HG03060 (cell line): Measurements from ENCODE around the gene EFNA5.

Source experiments
- ATAC-seq: cut with Tn5 transposase; IDR thresholded peaks from one replicate; pipeline ENCODE4 v1.9.1; 2021; ENCODE audit warnings: low read depth, moderate number of reproducible peaks; ENCODE audit not compliant: unreplicated experiment

EFNA5 gene

GRCh38 chr5:107673368-107674136 is 2.8 kb upstream of the EFNA5 start:
- peak; percentile 80 for ATAC-seq

GRCh38 chr5:107673039-107673367 is 2.3 kb upstream of the EFNA5 start:
- no peak for ATAC-seq

- no peak for ATAC-seq
Observed at GRCh38 chr5:107672211-107673038, 1.7 kb upstream of the EFNA5 start.

DNA sequence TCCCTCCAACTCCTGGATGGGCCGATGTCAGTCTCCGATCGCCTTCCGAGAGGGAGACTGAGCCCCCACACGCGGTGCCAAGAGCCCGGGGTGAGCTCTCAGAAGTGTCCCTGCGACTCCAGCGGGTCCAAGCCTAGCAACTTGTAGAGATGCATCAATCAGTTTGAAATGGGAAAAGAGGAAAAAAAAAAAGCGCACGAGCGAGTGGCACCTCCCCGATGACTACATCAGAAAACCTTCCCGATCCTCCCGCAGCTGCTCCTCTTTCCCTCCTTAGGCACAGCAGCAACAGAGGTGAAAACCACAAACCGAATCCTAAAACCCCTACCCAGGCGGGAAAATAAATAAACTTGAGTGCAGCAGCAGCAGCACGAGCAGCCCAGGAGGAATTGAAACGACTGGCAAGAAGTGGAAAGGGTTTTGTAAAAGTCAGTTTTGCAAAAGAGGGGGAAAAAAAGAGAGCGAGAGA is 1.0 kb upstream of the EFNA5 start:
- ATAC-seq, result no peak

GRCh38 chr5:107670087-107670931 is 428 bp downstream of the EFNA5 start:
- ATAC-seq, result no peak

DNA sequence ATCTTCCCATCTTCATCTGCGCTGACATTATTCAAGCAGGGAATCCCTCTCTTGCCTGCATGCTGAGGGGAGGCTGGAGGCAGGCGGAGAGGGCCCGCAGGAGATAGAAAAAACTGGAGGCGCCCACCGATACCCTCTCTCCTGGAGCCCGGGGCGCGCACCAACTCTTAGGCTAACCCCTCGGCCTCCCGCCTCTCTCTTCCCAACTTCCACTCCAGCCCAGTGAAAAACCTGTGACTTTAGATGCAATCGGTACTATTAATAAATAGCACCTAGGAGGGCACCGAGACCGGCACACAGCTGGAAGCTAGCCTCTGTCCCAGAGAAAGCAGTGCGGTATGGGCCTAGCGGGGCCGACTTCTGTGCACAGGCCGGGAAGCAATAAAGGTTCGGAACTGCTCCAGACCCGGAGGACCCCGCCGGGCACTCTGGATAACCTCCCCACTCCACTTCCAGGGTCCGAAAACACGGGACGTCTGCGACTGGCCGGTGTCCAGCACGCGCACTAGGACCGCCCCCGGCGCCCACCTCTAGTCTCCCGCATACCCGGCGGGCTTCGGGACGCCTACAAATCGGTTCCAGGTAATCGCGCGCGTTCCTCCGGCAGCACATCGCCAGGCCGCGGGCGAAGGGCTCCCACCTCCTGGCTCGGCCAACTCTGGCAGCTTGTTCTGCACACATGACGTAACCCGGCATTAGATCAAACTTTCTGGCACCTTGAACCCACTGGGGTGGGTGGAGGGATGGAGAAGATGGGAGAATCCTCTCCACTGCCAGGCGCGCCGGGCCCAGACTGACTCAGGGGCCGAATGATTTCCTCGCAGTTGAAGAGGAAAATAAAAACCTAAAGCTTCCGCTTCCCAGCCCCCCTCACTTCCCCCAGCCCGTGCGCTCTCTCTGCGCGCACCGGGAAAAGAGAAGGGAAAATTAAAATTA is 1.4 kb downstream of the EFNA5 start:
- no peak for ATAC-seq

GRCh38 chr5:107668154-107669095 is 2.3 kb downstream of the EFNA5 start:
- no peak for ATAC-seq

GRCh38 chr5:107666051-107666655 is 4.6 kb downstream of the EFNA5 start:
- no peak for ATAC-seq

DNA sequence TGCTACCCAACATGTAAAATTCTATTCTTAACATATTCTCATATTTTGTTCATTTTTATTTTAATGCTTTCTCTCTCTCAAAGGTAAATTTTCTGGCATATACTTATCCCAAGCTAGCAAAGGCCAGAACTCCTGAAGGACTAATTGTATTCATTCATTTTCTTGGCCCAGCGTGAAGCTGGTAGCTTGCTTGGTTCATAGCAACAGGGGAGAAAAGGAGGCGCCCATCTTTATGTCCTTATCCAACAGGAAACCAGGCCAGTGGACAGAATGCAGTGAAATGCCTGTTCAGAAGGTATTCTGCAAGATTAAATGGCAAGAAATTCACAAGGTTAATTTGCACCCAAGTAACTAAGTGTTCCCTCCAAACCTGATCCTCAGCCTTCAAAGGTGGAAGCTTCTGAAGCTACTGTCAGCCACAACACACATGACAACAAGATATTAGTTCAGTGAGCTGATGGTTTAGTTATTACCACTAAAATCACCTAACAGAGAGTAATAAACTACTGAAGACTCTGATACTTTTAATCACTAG is 5.6 kb downstream of the EFNA5 start:
- no peak for ATAC-seq

DNA sequence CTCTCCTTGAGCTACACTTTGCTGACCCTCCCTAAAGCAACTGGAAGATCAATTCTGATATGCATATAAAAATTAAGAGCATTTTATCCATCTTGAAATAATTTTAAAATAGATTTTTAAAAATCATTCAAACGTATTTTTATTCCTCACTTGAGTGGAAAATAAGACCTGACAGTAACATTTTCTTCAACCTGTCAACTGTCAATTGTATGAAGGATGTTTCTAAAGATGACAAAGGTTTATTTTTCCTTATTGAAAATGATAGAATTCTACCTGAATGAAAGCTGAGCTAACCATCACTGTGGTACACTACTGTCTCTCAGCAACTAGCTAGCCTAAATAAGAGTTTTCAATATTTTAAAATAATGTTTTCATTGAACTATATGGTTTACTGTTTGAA is 7.0 kb downstream of the EFNA5 start:
- ATAC-seq, result no peak

DNA sequence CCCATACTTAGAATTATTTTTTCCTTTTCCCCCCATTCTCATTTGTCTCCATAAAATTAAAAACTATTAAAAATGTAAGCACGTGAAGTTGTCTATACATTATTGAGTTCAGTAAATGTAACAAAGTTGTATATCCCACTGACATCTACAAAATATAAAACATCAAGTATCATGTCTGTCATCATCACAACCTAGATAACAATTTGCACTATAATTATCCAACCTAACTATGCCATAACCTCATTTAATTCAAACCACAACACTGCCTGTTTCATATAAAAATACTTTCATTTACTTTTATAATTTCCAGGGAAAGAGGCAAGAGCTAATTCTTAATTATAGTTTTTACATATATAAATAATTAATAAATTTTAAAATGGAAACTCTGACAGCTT is 9.1 kb downstream of the EFNA5 start:
- ATAC-seq, result no peak

- ATAC-seq, result no peak
Observed at GRCh38 chr5:107661038-107661649, 9.6 kb downstream of the EFNA5 start.

GRCh38 chr5:107658528-107658927 is 12.2 kb downstream of the EFNA5 start:
- ATAC-seq, result no peak

- no peak for ATAC-seq
Observed at GRCh38 chr5:107655831-107656230, 14.9 kb downstream of the EFNA5 start.

- no peak for ATAC-seq
Observed at GRCh38 chr5:107654827-107655226, 15.9 kb downstream of the EFNA5 start.

GRCh38 chr5:107653685-107654084 is 17.1 kb downstream of the EFNA5 start:
- ATAC-seq, result no peak

DNA sequence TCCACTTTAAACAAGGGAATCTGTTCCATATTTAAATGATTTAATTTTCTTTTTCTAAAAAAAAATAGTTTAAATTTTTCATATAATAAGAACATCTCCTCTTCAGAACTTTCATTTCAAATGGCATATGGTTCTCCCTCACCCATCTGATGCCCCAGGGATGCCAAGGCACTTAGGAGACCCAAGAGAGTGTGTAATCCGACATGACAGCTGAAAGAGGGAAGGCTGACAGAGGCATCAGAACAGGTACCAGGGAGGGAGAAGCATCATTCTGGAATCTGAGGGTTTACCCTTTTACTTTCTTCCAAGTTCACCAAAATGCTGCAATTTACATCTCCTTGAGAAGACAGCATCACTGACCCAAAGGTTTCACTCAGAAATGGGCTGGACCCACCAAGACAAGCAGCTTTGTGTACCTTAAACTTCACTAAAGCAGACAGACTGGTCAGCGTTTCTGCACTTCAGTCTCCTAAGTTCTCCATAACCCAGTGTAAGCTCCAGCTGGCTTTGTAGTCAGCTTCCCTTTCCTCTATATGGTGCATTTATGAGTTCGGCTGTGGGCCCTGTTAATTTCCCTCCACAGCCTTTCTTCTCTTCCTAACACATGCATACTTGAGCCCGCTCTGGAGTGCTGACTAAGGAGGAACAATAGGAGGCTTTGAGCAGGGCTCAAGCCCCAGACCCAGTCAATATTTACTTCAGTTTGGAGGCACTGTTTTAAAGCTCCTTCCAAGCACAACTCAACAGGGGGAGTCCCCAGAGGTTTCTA is 17.7 kb downstream of the EFNA5 start:
- no peak for ATAC-seq
